Kidney (tissue), 14 donors: ENCODE measurements around the gene ZNF718. TPM values are rescaled to one million over a fixed set of nuclear protein-coding genes. Genes with fewer than 3 reads are reported as not detected.

Source experiments
- DNase-seq, 5 donors: peaks; one replicate each; pipeline ENCODE4 v3.0.0-alpha.2; 2013 to 2020
- FAIRE-seq: peaks from 2 replicates; lab custom pipeline; 2012; peaks lifted over from hg19 to GRCh38; lab: Jason Lieb, UNC
- H3K27ac ChIP-seq, 2 donors: one replicate each; pipeline ENCODE4 v1.7.0; 2013; ENCODE audit warnings: low read depth in 2 of 2, low read length in 2 of 2, inconsistent platforms in 1 of 2
- H3K27me3 ChIP-seq: one replicate; pipeline ENCODE4 v1.7.1; 2013; ENCODE audit warnings: low read length, inconsistent platforms; ENCODE audit not compliant: control insufficient read depth, insufficient read depth
- H3K36me3 ChIP-seq, 3 donors: one replicate each; pipeline versions ENCODE4 v1.7.0 to v1.7.1; 2013; ENCODE audit warnings: low read length in 3 of 3, control low read depth in 1 of 3, inconsistent platforms in 1 of 3; ENCODE audit not compliant: insufficient read depth in 3 of 3, control insufficient read depth in 2 of 3
- H3K4me1 ChIP-seq, 3 donors: one replicate each; pipeline versions ENCODE4 v1.7.0 to v1.7.1; 2013; ENCODE audit warnings: low read length in 3 of 3, inconsistent platforms in 1 of 3, low read depth in 1 of 3; ENCODE audit not compliant: control insufficient read depth in 2 of 3, insufficient read depth in 2 of 3
- H3K4me3 ChIP-seq, 3 donors: one replicate each; pipeline versions ENCODE4 v1.7.0 to v1.8.1; 2013; ENCODE audit warnings: low read length in 3 of 3, control low read depth in 1 of 3, inconsistent platforms in 1 of 3
- H3K9ac ChIP-seq, 3 donors: one replicate each; pipeline versions ENCODE4 v1.7.0 to v1.7.1; 2013; ENCODE audit warnings: low read length in 3 of 3, control low read depth in 1 of 3, inconsistent platforms in 1 of 3
- H3K9me3 ChIP-seq, 3 donors: one replicate each; pipeline versions ENCODE4 v1.7.0 to v1.7.1; 2013; ENCODE audit warnings: low read length in 3 of 3, control low read depth in 1 of 3, inconsistent platforms in 1 of 3; ENCODE audit not compliant: control insufficient read depth in 2 of 3, insufficient read depth in 1 of 3
- intact Hi-C: fragments of 100-400 bp; cut with DNase I; formaldehyde crosslinking; loops from one replicate; pipeline ENCODE4 v1.11.1; 2022
- polyA plus RNA-seq: library from polyadenylated mRNA; stranded (reverse); fragments of 350-450 nt; fragmentation: Illumina TruSeq; extraction: RNeasy Lipid Tissue Mini Kit (QIAGEN cat#74804); gene quantifications from one replicate; pipeline ENCODE4 v1.2.3, GENCODE V29; 2014; ENCODE audit warnings: low read depth, low replicate concordance; ENCODE audit not compliant: insufficient read depth
- total RNA-seq: library from RNA; stranded (reverse); fragmentation: NEBNext Ultra II Directional; extraction: Animal tissue kit (Norgen Biotek cat#: 25700); gene quantifications from one replicate; pipeline ENCODE4 v1.2.1, GENCODE V29; 2021
- TF ChIP-seq, protein P1 (sequence below): IDR thresholded peaks from 3 replicates; pipeline ENCODE4 v1.5.1; 2012; ENCODE audit warnings: mild to moderate bottlenecking, moderate library complexity, borderline replicate concordance; ENCODE audit not compliant: insufficient read depth; ENCODE audit errors: extremely low read depth
- donor health status: control.
- donor health status: control.
- donor health status: control.
- donor health status: control.
- donor health status: control.
- donor health status: DM: yes; HTN: yes; CAD: no.
- donor health status: Normal renal cell carcinoma (clear cell type).

ZNF718 gene
- total and polyA plus RNA-seq, 2 donors from 2014 or later, result 1.7 to 10.3 TPM

DNA sequence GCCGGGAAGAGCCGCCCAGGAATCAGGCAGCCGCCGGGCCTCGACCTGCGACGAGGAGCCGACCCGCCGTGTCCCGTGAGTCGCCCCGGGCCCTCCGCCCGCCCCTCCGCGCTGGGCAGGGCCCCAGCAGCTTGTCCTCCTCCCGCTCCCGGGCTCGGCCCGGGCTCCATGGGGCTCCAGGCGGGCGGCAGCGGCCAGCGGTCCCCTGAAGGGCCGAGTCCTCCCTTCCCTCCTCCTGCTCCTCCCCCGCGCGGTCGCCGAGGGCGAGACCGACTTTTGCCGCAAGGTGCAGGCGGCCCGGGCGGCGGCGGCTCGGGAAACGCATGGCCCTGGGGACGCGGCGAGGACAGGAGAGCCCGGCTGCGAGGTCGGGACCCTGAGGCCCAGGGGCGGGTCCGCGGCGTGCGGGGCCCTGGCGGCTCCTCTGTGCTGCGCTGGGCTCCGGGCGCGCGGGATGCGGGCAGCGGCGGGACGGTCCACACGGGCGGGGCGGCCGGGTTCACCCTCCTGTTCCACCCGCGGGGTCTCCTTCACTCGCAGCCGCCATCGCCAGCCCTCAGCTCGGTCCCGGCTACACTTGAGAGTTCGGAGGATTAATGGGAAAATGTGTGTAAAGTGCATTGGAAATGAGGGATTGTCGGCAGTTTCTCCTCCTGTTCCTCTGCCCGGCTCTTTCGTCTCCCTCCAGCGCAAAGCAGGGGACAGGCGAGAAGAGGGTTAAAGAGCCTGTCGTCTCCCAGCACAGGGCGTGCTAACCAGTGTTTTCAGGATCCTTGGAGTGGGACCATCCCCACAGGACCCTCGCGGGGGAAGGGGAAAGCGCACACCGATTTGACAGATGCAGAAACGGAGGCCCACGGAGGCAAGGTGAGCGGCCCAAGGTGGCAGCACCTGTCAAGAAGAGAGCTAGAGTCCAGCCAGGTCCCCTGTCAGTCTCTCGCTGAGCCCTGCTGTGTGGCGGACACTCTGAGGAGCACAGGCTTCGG lies 16.6 kb upstream of the ZNF718 start:
- peaks cover 0 to 22% (median 0%) of the 10 kb centered on the region in 3 donors for H3K9me3 ChIP-seq
- FAIRE-seq, result no peak
- H3K4me1 ChIP-seq, result no peaks in the 10 kb centered on the region
- H3K9ac ChIP-seq, result no peak overlapping the region
- H3K27me3 ChIP-seq, result peaks cover 28% of the 10 kb centered on the region
- TF ChIP-seq, protein P1, sequence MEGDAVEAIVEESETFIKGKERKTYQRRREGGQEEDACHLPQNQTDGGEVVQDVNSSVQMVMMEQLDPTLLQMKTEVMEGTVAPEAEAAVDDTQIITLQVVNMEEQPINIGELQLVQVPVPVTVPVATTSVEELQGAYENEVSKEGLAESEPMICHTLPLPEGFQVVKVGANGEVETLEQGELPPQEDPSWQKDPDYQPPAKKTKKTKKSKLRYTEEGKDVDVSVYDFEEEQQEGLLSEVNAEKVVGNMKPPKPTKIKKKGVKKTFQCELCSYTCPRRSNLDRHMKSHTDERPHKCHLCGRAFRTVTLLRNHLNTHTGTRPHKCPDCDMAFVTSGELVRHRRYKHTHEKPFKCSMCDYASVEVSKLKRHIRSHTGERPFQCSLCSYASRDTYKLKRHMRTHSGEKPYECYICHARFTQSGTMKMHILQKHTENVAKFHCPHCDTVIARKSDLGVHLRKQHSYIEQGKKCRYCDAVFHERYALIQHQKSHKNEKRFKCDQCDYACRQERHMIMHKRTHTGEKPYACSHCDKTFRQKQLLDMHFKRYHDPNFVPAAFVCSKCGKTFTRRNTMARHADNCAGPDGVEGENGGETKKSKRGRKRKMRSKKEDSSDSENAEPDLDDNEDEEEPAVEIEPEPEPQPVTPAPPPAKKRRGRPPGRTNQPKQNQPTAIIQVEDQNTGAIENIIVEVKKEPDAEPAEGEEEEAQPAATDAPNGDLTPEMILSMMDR, result no peak
- no peak overlapping the region for H3K27ac ChIP-seq
- peak in 4 of 5 donors; percentile 39 to 58 (median 52) for DNase-seq
- H3K36me3 ChIP-seq, result no peaks in the 10 kb centered on the region
- peak overlapping the region in 1 of 3 donors; percentile 29 for H3K4me3 ChIP-seq
- intact Hi-C loops, result no loop called here

DNA sequence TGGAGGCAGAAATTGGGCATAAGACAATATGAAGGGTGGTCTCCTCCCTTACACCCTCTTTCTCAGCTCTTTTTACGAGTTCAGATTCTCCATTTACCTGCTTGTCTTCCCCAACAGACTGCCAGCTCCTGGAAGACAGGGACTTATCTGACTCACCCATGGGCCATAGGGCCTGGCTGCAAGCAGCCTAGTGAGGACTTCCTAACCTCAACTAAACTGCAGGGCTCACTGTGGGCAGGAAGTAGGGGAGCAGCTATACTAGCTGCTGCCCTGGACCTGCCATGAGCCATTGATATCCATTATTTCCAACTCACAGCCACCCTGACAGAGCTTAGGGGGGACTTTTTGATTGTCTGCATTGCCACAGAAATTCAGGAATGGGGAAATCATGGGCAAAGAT lies 11.5 kb upstream of the ZNF718 start:
- intact Hi-C loops, result no loop called here
- Histone ChIP-seq H3K27ac (no peak overlapping the region), H3K9me3 (peaks cover 0 to 6% (median 0%) of the 10 kb centered on the region in 3 donors), H3K36me3 (no peaks in the 10 kb centered on the region), H3K4me3 (no peak overlapping the region), H3K4me1 (no peaks in the 10 kb centered on the region), H3K27me3 (peaks cover 19% of the 10 kb centered on the region), H3K9ac (no peak overlapping the region)
- FAIRE-seq (no peak), DNase-seq (no peak)
- TF ChIP-seq, protein P1, result no peak

DNA sequence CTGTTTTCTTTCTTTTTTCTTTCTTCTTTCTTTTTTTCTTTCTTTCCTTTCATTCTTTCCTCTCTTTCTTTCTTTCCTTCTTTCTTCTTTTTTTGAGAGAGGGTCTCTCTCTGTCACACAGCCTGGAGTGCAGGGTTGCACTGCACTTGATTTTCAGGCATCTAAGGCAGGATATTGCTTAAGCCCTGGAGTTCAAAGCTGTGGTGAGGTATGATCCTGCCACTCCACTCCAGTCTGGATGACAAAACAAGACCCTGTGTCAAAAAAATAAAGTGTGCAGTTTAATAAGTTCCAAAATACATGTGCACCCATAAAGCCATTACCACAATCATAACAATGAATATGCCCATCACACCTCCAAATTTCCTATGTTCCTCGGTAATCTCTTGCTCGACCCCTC lies 10.6 kb upstream of the ZNF718 start:
- Histone ChIP-seq H3K4me3 (no peak overlapping the region), H3K9ac (no peak overlapping the region), H3K9me3 (peaks cover 0 to 2% (median 0%) of the 10 kb centered on the region in 3 donors), H3K27me3 (peaks cover 10% of the 10 kb centered on the region), H3K36me3 (no peaks in the 10 kb centered on the region), H3K4me1 (no peaks in the 10 kb centered on the region), H3K27ac (no peak overlapping the region)
- no peak for DNase-seq
- intact Hi-C loops, result no loop called here
- TF ChIP-seq, protein P1, result no peak
- no peak for FAIRE-seq
